K562 (cell line): ENCODE measurements around the gene HOXA9. TPM values are rescaled to one million over a fixed set of nuclear protein-coding genes. Genes with fewer than 3 reads are reported as not detected.

ENCODE experiments used
- ATAC-seq: fragments of 200-7000 bp; cut with Tn5 transposase; 3 replicates; pipeline ENCODE4 v1.9.1; 2020; ENCODE audit warnings: moderate library complexity
- BruUV-seq: library from RNA; stranded (reverse); fragments of 400-500 nt; replicated peaks from 2 replicates; lab custom pipeline; 2021; lab: Mats Ljungman, UMichigan
- CTCF ChIA-PET: fragments of 300-600 bp; formaldehyde crosslinking; extraction: SDS; loops from one replicate; lab custom pipeline; 2021; ENCODE audit warnings: low intra/inter-chr PET ratio; lab: Yijun Ruan, JAX
- POLR2A ChIA-PET: fragments of 300-600, 350-650 bp; sonication (Branson Sonifier 250); formaldehyde crosslinking; extraction: SDS; loops from one replicate; lab custom pipeline; 2021; ENCODE audit warnings: antibody characterized with exemption, inconsistent platforms; lab: Yijun Ruan, JAX
- DNase-seq, 4 experiments: peaks; one replicate each; pipeline versions ENCODE4 v3.0.0 to v3.0.0-alpha.2; 2011 to 2018; ENCODE audit warnings: low spot score in 3 of 4, mixed read lengths in 3 of 4; ENCODE audit errors: extremely low read depth in 1 of 4
- FAIRE-seq: peaks from 2 replicates; lab custom pipeline; 2011; peaks lifted over from hg19 to GRCh38; lab: Jason Lieb, UNC
- H2AFZ ChIP-seq: 2 replicates; pipeline ENCODE4 v1.6.0; 2011; ENCODE audit warnings: low read depth, low read length, control low read depth, inconsistent platforms
- H3K27ac ChIP-seq: fragments of 200-600 bp; 3 replicates; pipeline ENCODE4 v1.8.0; 2011; ENCODE audit warnings: low read depth, mild to moderate bottlenecking, control low read depth, inconsistent platforms, low read length, moderate library complexity, mixed read lengths; ENCODE audit errors: extremely low read depth
- H3K27me3 ChIP-seq, 2 experiments: fragments of 300-600 bp in 1 of 2; 2 replicates in 1 of 2; 3 replicates in 1 of 2; pipeline versions ENCODE4 v1.6.0 to v1.8.0; 2011; ENCODE audit warnings: inconsistent platforms in 2 of 2, low read length in 2 of 2, mild to moderate bottlenecking in 1 of 2, mixed read lengths in 1 of 2, moderate library complexity in 1 of 2; ENCODE audit not compliant: control insufficient read depth in 2 of 2, insufficient read depth in 2 of 2
- H3K36me3 ChIP-seq: fragments of 300-600 bp; 3 replicates; pipeline ENCODE4 v1.8.0; 2011; ENCODE audit warnings: mild to moderate bottlenecking, low read length, inconsistent platforms; ENCODE audit not compliant: control insufficient read depth, insufficient read depth
- H3K4me1 ChIP-seq, 2 experiments: fragments of 200-600 bp in 1 of 2; replicated peaks in 1 of 2; 2 replicates in 1 of 2; 3 replicates in 1 of 2; pipeline versions ENCODE4 v1.5.1 to v1.8.0; 2011; ENCODE audit warnings: inconsistent platforms in 2 of 2, low read length in 2 of 2, mild to moderate bottlenecking in 1 of 2, mixed read lengths in 1 of 2, moderate library complexity in 1 of 2; ENCODE audit not compliant: control insufficient read depth in 2 of 2, insufficient read depth in 2 of 2
- H3K4me2 ChIP-seq: 2 replicates; pipeline ENCODE4 v1.6.1; 2011; ENCODE audit warnings: low read length, control low read depth, inconsistent platforms, mixed read lengths; ENCODE audit not compliant: insufficient read depth
- H3K4me3 ChIP-seq: fragments of 200-600 bp; sonication (generic), shearing (Covaris generic); 2 replicates; pipeline ENCODE4 v1.5.1; 2016; ENCODE audit warnings: control low read depth, inconsistent platforms
- H3K79me2 ChIP-seq: fragments of 200-600 bp; 3 replicates; pipeline ENCODE4 v1.8.0; 2011; ENCODE audit warnings: low read length, inconsistent platforms; ENCODE audit not compliant: control insufficient read depth, insufficient read depth
- H3K9ac ChIP-seq, 2 experiments: 2 replicates each; pipeline versions ENCODE4 v1.6.0 to v1.6.1; 2011; ENCODE audit warnings: low read depth in 2 of 2, low read length in 2 of 2, control low read depth in 1 of 2, inconsistent platforms in 1 of 2, mild to moderate bottlenecking in 1 of 2, mixed read lengths in 1 of 2; ENCODE audit not compliant: insufficient read depth in 1 of 2
- H3K9me1 ChIP-seq: one replicate; pipeline ENCODE4 v1.6.0; 2011; ENCODE audit warnings: inconsistent platforms, mild to moderate bottlenecking, low read length, moderate library complexity; ENCODE audit not compliant: control insufficient read depth, insufficient read depth
- H3K9me3 ChIP-seq: replicated peaks from 2 replicates; pipeline ENCODE4 v1.5.1; 2011; ENCODE audit warnings: low read depth, low read length, inconsistent platforms; ENCODE audit not compliant: control insufficient read depth, insufficient read depth
- H4K20me1 ChIP-seq: replicated peaks from 2 replicates; pipeline ENCODE4 v1.6.1; 2011; ENCODE audit warnings: low read length, inconsistent platforms, mixed read lengths; ENCODE audit not compliant: control insufficient read depth, insufficient read depth
- NBN ChIP-seq: fragments of 450-650 bp; IDR thresholded peaks from 2 replicates; pipeline ENCODE4 v1.6.1; 2016; ENCODE audit warnings: low read depth, mild to moderate bottlenecking
- WGBS: fragments of 100-300 bp; shearing (Covaris generic); methylation state at CpG from one replicate; pipeline ENCODE4 v1.1.6; 2016; ENCODE audit warnings: low coverage, mixed read lengths; ENCODE audit not compliant: insufficient coverage; ENCODE audit errors: missing lambda C conversion rate; 5-methylcytosine and 5-hydroxymethylcytosine counted together
- in situ Hi-C: fragments of 300-500 bp; cut with MboI; formaldehyde crosslinking; loops from 4 replicates; pipeline ENCODE4 v1.15.0; 2018; ENCODE audit warnings: inconsistent platforms, mixed read lengths
- intact Hi-C: fragments of 100-400 bp; cut with micrococcal nuclease; formaldehyde crosslinking; loops from 2 replicates; pipeline ENCODE4 v1.14.2; 2022
- polyA plus RNA-seq, 8 experiments: library from polyadenylated mRNA; depleted of rRNA in 4 of 8; stranded (reverse) in 5 of 8; unstranded in 3 of 8; fragments of >200 nt; fragmentation: Nextera tagmentation in 2 of 8; fragmentation: Illumina TruSeq in 1 of 8; extraction: Ambion mirVana in 2 of 8; extraction: Trizol in 1 of 8; gene quantifications; 2 replicates each; pipeline versions ENCODE4 v1.2.1 to v1.2.3, GENCODE V29; 2011 to 2014; ENCODE audit warnings: inconsistent platforms in 1 of 8, missing spikeins in 1 of 8
- total RNA-seq, 7 experiments: library from RNA; depleted of rRNA in 6 of 7; stranded (reverse); fragments of >200 nt in 6 of 7; fragmentation: Illumina TruSeq in 2 of 7; extraction: Trizol in 2 of 7; gene quantifications; 2 replicates each; pipeline versions ENCODE4 v1.2.1 to v1.2.3, GENCODE V29; 2011 to 2021; ENCODE audit warnings: low replicate concordance in 1 of 7
- TF ChIP-seq, protein P1 (sequence below): sonication (generic); formaldehyde crosslinking; IDR thresholded peaks from 2 replicates; pipeline ENCODE4 v1.5.0; 2020; ENCODE audit warnings: missing genetic modification reagents

The HOXA9 gene
- total and polyA plus RNA-seq, 9 of the 15 experiments (the other 6 are each of a cell fraction or from before 2014, with no cell fraction given), result not detected

DNA sequence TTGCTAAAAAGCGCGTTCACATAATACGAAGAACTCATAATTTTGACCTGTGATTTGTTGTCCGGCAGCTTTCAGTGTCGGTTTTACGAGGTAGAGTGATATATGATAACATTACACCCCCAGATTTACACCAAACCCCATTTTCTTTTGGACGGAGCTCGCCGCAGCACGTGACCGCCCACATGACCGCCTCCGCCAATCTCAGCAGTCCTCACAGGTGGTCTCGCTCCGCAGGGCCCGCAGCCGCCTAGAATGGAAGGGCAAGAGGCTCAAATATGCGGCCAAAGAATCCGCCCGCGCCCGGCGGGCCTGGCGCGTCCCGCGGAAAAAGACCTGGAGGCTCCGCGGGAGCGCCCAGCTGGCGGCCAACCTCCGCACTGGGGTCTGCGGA is 8.8 kb downstream of the HOXA9 start, which contains the start of gene HOXA7:
HOXA7 (minus strand) TSS at position 168 of the 391 bp plus-strand sequence; CDS start at position 38, 130 bp downstream.
- Histone ChIP-seq H3K27me3 (peaks cover 21 to 84% of the 10 kb centered on the region in 2 experiments; a peak in 4 of 5 replicates), H3K4me1 (peaks cover 0 to 16% of the 10 kb centered on the region in 2 experiments; a peak in 2 of 5 replicates), H3K36me3 (no peaks in the 10 kb centered on the region), H3K79me2 (no peaks in the 10 kb centered on the region), H3K9ac (no peak within 1 kb of the TSS), H3K9me1 (no peaks in the 10 kb centered on the region), H3K4me3 (no peak within 1 kb of the TSS), H4K20me1 (no peaks in the 10 kb centered on the region), H3K9me3 (no peaks in the 10 kb centered on the region), H3K27ac (no peak within 1 kb of the TSS), H3K4me2 (no peak within 1 kb of the TSS), H2AFZ (no peak within 1 kb of the TSS)
- CTCF ChIA-PET, result interaction anchor here (0.6 kb wide), 1 partner anchor 462 kb away, joined by 3 read pairs; no protein-coding TSS in a partner anchor
- FAIRE-seq (no peak), DNase-seq (no peak), ATAC-seq (no peak)
- POLR2A ChIA-PET, result interaction anchor here (0.6 kb wide), 1 partner anchor 509 kb away, joined by 4 read pairs; no protein-coding TSS in a partner anchor
- TF ChIP-seq, protein P1, sequence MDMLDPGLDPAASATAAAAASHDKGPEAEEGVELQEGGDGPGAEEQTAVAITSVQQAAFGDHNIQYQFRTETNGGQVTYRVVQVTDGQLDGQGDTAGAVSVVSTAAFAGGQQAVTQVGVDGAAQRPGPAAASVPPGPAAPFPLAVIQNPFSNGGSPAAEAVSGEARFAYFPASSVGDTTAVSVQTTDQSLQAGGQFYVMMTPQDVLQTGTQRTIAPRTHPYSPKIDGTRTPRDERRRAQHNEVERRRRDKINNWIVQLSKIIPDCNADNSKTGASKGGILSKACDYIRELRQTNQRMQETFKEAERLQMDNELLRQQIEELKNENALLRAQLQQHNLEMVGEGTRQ (CRISPR knock-in tag), result peak; percentile 6; the same call in 1 of the 2 replicates
- no peak for TF ChIP-seq NBN
- BruUV-seq, result no TSS peak
- 25% methylated on average over 17 of the region's 33 CpGs for WGBS
- intact Hi-C loops (no loop called here), in situ Hi-C loops (loop anchor here (25.0 kb wide), 3 partner anchors 644 to 1269 kb away; no protein-coding TSS in a partner anchor)
